ENCODE data around the gene FAM193A.
"Not testable (repeated sequence)": the region's sequence is repeated elsewhere in the genome, so short reads cannot be mapped to it uniquely, and the experiment has no call there.

FAM193A gene

GRCh38 chr4:2604614-2605013 lies 68.2 kb downstream of the FAM193A start:
- Histone ChIP-seq H3K9me3 (ENCODE audit: low read depth, low read length) (no peaks in the 10 kb centered on the region), H3K4me3 (no peak overlapping the region), H3K36me3 (ENCODE audit: insufficient read depth, low read length) (peaks cover 4% of the 10 kb centered on the region; the same call in 1 of the 2 replicates), H3K27ac (peak overlapping the region; percentile 52), H3K9ac (ENCODE audit: insufficient read length) (no peak overlapping the region)
- TF ChIP-seq POLR2AphosphoS5 (IDR thresholded peaks at IDR 0.05; ENCODE audit: borderline replicate concordance, low read depth, low read length) (no peak), FOXP2 (optimal IDR thresholded peaks at IDR 0.05; ENCODE audit: control extremely low read depth, extremely low read length, insufficient read depth) (no peak), EZH2 (IDR thresholded peaks at IDR 0.05) (no peak)
- DNase-seq (ENCODE audit: low read depth, low spot score): no peak

GRCh38 chr4:2606960-2607506 lies 70.6 kb downstream of the FAM193A start:
- TF ChIP-seq POLR2AphosphoS5 (IDR thresholded peaks at IDR 0.05; ENCODE audit: borderline replicate concordance, low read depth, low read length): no peak
- no peak for TF ChIP-seq EZH2 (IDR thresholded peaks at IDR 0.05)
- no peak for TF ChIP-seq FOXP2 (optimal IDR thresholded peaks at IDR 0.05; ENCODE audit: control extremely low read depth, extremely low read length, insufficient read depth)
- Histone ChIP-seq H3K27ac (peak overlapping the region; percentile 64), H3K9me3 (ENCODE audit: low read depth, low read length) (no peaks in the 10 kb centered on the region), H3K36me3 (ENCODE audit: insufficient read depth, low read length) (no peaks in the 10 kb centered on the region), H3K4me3 (peak overlapping the region; percentile 43; the same call in 1 of the 2 replicates), H3K9ac (ENCODE audit: insufficient read length) (no peak overlapping the region)
- no peak for DNase-seq (ENCODE audit: low read depth, low spot score)

GRCh38 chr4:2607822-2608221 lies 71.4 kb downstream of the FAM193A start:
- H3K27ac ChIP-seq: peak overlapping the region; percentile 39; the same call in 1 of the 2 replicates
- no peaks in the 10 kb centered on the region for H3K36me3 ChIP-seq (ENCODE audit: insufficient read depth, low read length)
- TF ChIP-seq FOXP2 (optimal IDR thresholded peaks at IDR 0.05; ENCODE audit: control extremely low read depth, extremely low read length, insufficient read depth) (no peak), POLR2AphosphoS5 (IDR thresholded peaks at IDR 0.05; ENCODE audit: borderline replicate concordance, low read depth, low read length) (no peak), EZH2 (IDR thresholded peaks at IDR 0.05) (no peak)
- no peaks in the 10 kb centered on the region for H3K9me3 ChIP-seq (ENCODE audit: low read depth, low read length)
- no peak overlapping the region for H3K4me3 ChIP-seq
- no peak for DNase-seq (ENCODE audit: low read depth, low spot score)
- H3K9ac ChIP-seq (ENCODE audit: insufficient read length): no peak overlapping the region

GRCh38 chr4:2608291-2608690 lies 71.8 kb downstream of the FAM193A start:
- Histone ChIP-seq H3K9ac (ENCODE audit: insufficient read length) (no peak overlapping the region), H3K9me3 (ENCODE audit: low read depth, low read length) (no peaks in the 10 kb centered on the region), H3K27ac (no peak overlapping the region), H3K4me3 (no peak overlapping the region), H3K36me3 (ENCODE audit: insufficient read depth, low read length) (no peaks in the 10 kb centered on the region)
- DNase-seq (ENCODE audit: low read depth, low spot score): no peak
- TF ChIP-seq EZH2 (IDR thresholded peaks at IDR 0.05) (no peak), FOXP2 (optimal IDR thresholded peaks at IDR 0.05; ENCODE audit: control extremely low read depth, extremely low read length, insufficient read depth) (no peak), POLR2AphosphoS5 (IDR thresholded peaks at IDR 0.05; ENCODE audit: borderline replicate concordance, low read depth, low read length) (no peak)

- DNase-seq (ENCODE audit: low read depth, low spot score): no peak
- no peaks in the 10 kb centered on the region for H3K36me3 ChIP-seq (ENCODE audit: insufficient read depth, low read length)
- no peak overlapping the region for H3K27ac ChIP-seq
- no peaks in the 10 kb centered on the region for H3K9me3 ChIP-seq (ENCODE audit: low read depth, low read length)
- no peak for TF ChIP-seq POLR2AphosphoS5 (IDR thresholded peaks at IDR 0.05; ENCODE audit: borderline replicate concordance, low read depth, low read length)
- no peak for TF ChIP-seq EZH2 (IDR thresholded peaks at IDR 0.05)
- TF ChIP-seq FOXP2 (optimal IDR thresholded peaks at IDR 0.05; ENCODE audit: control extremely low read depth, extremely low read length, insufficient read depth): no peak
- H3K4me3 ChIP-seq: no peak overlapping the region
- H3K9ac ChIP-seq (ENCODE audit: insufficient read length): no peak overlapping the region
Observed at GRCh38 chr4:2615821-2616220, 79.4 kb downstream of the FAM193A start.

GRCh38 chr4:2617955-2618354 lies 81.5 kb downstream of the FAM193A start:
- DNase-seq (ENCODE audit: low read depth, low spot score): no peak
- Histone ChIP-seq H3K27ac (no peak overlapping the region), H3K9ac (ENCODE audit: insufficient read length) (no peak overlapping the region), H3K36me3 (ENCODE audit: insufficient read depth, low read length) (no peaks in the 10 kb centered on the region), H3K4me3 (no peak overlapping the region), H3K9me3 (ENCODE audit: low read depth, low read length) (no peaks in the 10 kb centered on the region)
- TF ChIP-seq POLR2AphosphoS5 (IDR thresholded peaks at IDR 0.05; ENCODE audit: borderline replicate concordance, low read depth, low read length) (no peak), EZH2 (IDR thresholded peaks at IDR 0.05) (no peak), FOXP2 (optimal IDR thresholded peaks at IDR 0.05; ENCODE audit: control extremely low read depth, extremely low read length, insufficient read depth) (no peak)

- H3K36me3 ChIP-seq (ENCODE audit: insufficient read depth, low read length); DNase-seq (ENCODE audit: low read depth, low spot score); H3K4me3 ChIP-seq; H3K9me3 ChIP-seq (ENCODE audit: low read depth, low read length); H3K9ac ChIP-seq (ENCODE audit: insufficient read length); H3K27ac ChIP-seq: not testable (repeated sequence)
Observed at GRCh38 chr4:2618729-2619128, 82.3 kb downstream of the FAM193A start.

GRCh38 chr4:2619459-2619858 lies 83.0 kb downstream of the FAM193A start:
- no peak for DNase-seq (ENCODE audit: low read depth, low spot score)
- Histone ChIP-seq H3K27ac (no peak overlapping the region), H3K4me3 (no peak overlapping the region), H3K9ac (ENCODE audit: insufficient read length) (no peak overlapping the region), H3K9me3 (ENCODE audit: low read depth, low read length) (no peaks in the 10 kb centered on the region), H3K36me3 (ENCODE audit: insufficient read depth, low read length) (no peaks in the 10 kb centered on the region)
- TF ChIP-seq FOXP2 (optimal IDR thresholded peaks at IDR 0.05; ENCODE audit: control extremely low read depth, extremely low read length, insufficient read depth): no peak
- TF ChIP-seq EZH2 (IDR thresholded peaks at IDR 0.05): no peak
- no peak for TF ChIP-seq POLR2AphosphoS5 (IDR thresholded peaks at IDR 0.05; ENCODE audit: borderline replicate concordance, low read depth, low read length)

GRCh38 chr4:2621419-2621818 lies 85.0 kb downstream of the FAM193A start:
- H3K36me3 ChIP-seq (ENCODE audit: insufficient read depth, low read length): peaks cover 6% of the 10 kb centered on the region; the same call in 1 of the 2 replicates
- no peaks in the 10 kb centered on the region for H3K9me3 ChIP-seq (ENCODE audit: low read depth, low read length)
- no peak overlapping the region for H3K27ac ChIP-seq
- TF ChIP-seq EZH2 (IDR thresholded peaks at IDR 0.05) (no peak), POLR2AphosphoS5 (IDR thresholded peaks at IDR 0.05; ENCODE audit: borderline replicate concordance, low read depth, low read length) (no peak), FOXP2 (optimal IDR thresholded peaks at IDR 0.05; ENCODE audit: control extremely low read depth, extremely low read length, insufficient read depth) (no peak)
- no peak overlapping the region for H3K4me3 ChIP-seq
- no peak overlapping the region for H3K9ac ChIP-seq (ENCODE audit: insufficient read length)
- no peak for DNase-seq (ENCODE audit: low read depth, low spot score)

Measured in SK-N-MC (cell line).